Liver (tissue), 3 donors: Measurements from ENCODE around the gene HRH4.

Experiments
- GABPA ChIP-seq, 2 donors: IDR thresholded peaks in 1 of 2; conservative IDR thresholded peaks in 1 of 2; 2 replicates each; pipeline ENCODE4 v1.6.1; 2016; ENCODE audit warnings: antibody characterized with exemption in 2 of 2, mild to moderate bottlenecking in 1 of 2, moderate library complexity in 1 of 2
- RAD21 ChIP-seq, 2 donors: IDR thresholded peaks; 2 replicates each; pipeline ENCODE4 v1.6.1; 2016; ENCODE audit warnings: antibody characterized with exemption in 2 of 2, mild to moderate bottlenecking in 2 of 2
- TAF1 ChIP-seq: conservative IDR thresholded peaks from 2 replicates; pipeline ENCODE4 v1.6.1; 2016; ENCODE audit warnings: antibody characterized with exemption, mild to moderate bottlenecking
- YY1 ChIP-seq: IDR thresholded peaks from 2 replicates; pipeline ENCODE4 v1.6.1; 2016; ENCODE audit warnings: antibody characterized with exemption, mild to moderate bottlenecking
- TF ChIP-seq, protein P1 (sequence below): IDR thresholded peaks from 2 replicates; pipeline ENCODE4 v1.6.1; 2016; ENCODE audit warnings: antibody characterized with exemption, mild to moderate bottlenecking
- TF ChIP-seq, protein P2 (sequence below): IDR thresholded peaks from 2 replicates; pipeline ENCODE4 v1.6.1; 2016; ENCODE audit warnings: antibody characterized with exemption
- TF ChIP-seq, protein P3 (sequence below): fragments of 150-350 bp; IDR thresholded peaks from 2 replicates; pipeline ENCODE4 v1.5.1; 2017; ENCODE audit warnings: improper control_type of control experiment, low read depth, low read length; ENCODE audit not compliant: missing input control
- TF ChIP-seq, protein P4 (sequence below): IDR thresholded peaks from 2 replicates; pipeline ENCODE4 v1.6.1; 2016; ENCODE audit warnings: antibody characterized with exemption
- TF ChIP-seq, protein P5 (sequence below): IDR thresholded peaks from 2 replicates; pipeline ENCODE4 v1.6.1; 2016; ENCODE audit warnings: antibody characterized with exemption
- donor health status: healthy.
- donor health status: healthy.

DNA sequence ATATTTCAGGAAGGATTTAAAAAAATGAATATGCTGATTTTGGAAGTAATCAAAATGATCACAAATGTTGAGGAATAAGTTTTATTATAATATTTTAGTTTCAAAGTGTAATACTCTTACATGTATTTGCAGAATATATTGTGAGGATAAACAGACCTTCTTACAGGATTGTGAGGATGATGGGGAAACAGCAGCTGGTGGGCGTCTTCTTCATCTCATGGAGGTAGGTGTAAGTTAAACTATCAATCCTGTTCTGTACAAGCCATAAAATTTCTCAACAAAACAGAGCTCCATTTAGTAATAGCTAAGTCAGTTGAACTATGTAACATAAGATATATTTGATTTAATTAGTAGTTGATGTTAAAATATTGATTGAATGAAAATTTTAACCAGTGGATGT lies 12.5 kb upstream of the HRH4 start:
- TF ChIP-seq, protein P1, sequence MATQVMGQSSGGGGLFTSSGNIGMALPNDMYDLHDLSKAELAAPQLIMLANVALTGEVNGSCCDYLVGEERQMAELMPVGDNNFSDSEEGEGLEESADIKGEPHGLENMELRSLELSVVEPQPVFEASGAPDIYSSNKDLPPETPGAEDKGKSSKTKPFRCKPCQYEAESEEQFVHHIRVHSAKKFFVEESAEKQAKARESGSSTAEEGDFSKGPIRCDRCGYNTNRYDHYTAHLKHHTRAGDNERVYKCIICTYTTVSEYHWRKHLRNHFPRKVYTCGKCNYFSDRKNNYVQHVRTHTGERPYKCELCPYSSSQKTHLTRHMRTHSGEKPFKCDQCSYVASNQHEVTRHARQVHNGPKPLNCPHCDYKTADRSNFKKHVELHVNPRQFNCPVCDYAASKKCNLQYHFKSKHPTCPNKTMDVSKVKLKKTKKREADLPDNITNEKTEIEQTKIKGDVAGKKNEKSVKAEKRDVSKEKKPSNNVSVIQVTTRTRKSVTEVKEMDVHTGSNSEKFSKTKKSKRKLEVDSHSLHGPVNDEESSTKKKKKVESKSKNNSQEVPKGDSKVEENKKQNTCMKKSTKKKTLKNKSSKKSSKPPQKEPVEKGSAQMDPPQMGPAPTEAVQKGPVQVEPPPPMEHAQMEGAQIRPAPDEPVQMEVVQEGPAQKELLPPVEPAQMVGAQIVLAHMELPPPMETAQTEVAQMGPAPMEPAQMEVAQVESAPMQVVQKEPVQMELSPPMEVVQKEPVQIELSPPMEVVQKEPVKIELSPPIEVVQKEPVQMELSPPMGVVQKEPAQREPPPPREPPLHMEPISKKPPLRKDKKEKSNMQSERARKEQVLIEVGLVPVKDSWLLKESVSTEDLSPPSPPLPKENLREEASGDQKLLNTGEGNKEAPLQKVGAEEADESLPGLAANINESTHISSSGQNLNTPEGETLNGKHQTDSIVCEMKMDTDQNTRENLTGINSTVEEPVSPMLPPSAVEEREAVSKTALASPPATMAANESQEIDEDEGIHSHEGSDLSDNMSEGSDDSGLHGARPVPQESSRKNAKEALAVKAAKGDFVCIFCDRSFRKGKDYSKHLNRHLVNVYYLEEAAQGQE = no peak
- TF ChIP-seq, protein P2, sequence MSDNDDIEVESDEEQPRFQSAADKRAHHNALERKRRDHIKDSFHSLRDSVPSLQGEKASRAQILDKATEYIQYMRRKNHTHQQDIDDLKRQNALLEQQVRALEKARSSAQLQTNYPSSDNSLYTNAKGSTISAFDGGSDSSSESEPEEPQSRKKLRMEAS = no peak
- TF ChIP-seq, protein P3, sequence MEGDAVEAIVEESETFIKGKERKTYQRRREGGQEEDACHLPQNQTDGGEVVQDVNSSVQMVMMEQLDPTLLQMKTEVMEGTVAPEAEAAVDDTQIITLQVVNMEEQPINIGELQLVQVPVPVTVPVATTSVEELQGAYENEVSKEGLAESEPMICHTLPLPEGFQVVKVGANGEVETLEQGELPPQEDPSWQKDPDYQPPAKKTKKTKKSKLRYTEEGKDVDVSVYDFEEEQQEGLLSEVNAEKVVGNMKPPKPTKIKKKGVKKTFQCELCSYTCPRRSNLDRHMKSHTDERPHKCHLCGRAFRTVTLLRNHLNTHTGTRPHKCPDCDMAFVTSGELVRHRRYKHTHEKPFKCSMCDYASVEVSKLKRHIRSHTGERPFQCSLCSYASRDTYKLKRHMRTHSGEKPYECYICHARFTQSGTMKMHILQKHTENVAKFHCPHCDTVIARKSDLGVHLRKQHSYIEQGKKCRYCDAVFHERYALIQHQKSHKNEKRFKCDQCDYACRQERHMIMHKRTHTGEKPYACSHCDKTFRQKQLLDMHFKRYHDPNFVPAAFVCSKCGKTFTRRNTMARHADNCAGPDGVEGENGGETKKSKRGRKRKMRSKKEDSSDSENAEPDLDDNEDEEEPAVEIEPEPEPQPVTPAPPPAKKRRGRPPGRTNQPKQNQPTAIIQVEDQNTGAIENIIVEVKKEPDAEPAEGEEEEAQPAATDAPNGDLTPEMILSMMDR = no peak
- TF ChIP-seq, protein P4, sequence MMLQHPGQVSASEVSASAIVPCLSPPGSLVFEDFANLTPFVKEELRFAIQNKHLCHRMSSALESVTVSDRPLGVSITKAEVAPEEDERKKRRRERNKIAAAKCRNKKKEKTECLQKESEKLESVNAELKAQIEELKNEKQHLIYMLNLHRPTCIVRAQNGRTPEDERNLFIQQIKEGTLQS = no peak
- TF ChIP-seq TAF1 = no peak
- TF ChIP-seq RAD21 (IDR thresholded peaks at IDR 0.05) = no peak
- TF ChIP-seq GABPA (IDR thresholded peaks at IDR 0.05 in 1 of 2, conservative IDR thresholded peaks at IDR 0.05 in 1 of 2) = no peak
- no peak for TF ChIP-seq YY1
- TF ChIP-seq, protein P5, sequence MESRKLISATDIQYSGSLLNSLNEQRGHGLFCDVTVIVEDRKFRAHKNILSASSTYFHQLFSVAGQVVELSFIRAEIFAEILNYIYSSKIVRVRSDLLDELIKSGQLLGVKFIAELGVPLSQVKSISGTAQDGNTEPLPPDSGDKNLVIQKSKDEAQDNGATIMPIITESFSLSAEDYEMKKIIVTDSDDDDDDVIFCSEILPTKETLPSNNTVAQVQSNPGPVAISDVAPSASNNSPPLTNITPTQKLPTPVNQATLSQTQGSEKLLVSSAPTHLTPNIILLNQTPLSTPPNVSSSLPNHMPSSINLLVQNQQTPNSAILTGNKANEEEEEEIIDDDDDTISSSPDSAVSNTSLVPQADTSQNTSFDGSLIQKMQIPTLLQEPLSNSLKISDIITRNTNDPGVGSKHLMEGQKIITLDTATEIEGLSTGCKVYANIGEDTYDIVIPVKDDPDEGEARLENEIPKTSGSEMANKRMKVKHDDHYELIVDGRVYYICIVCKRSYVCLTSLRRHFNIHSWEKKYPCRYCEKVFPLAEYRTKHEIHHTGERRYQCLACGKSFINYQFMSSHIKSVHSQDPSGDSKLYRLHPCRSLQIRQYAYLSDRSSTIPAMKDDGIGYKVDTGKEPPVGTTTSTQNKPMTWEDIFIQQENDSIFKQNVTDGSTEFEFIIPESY = no peak
